Measurements from ENCODE around the gene BTNL9.
"Not testable (repeated sequence)": the region's sequence is repeated elsewhere in the genome, so short reads cannot be mapped to it uniquely, and the experiment has no call there.

BTNL9 gene
- 0 to 0.19 (median 0) reads per million in 3 donors for total RNA-seq

DNA sequence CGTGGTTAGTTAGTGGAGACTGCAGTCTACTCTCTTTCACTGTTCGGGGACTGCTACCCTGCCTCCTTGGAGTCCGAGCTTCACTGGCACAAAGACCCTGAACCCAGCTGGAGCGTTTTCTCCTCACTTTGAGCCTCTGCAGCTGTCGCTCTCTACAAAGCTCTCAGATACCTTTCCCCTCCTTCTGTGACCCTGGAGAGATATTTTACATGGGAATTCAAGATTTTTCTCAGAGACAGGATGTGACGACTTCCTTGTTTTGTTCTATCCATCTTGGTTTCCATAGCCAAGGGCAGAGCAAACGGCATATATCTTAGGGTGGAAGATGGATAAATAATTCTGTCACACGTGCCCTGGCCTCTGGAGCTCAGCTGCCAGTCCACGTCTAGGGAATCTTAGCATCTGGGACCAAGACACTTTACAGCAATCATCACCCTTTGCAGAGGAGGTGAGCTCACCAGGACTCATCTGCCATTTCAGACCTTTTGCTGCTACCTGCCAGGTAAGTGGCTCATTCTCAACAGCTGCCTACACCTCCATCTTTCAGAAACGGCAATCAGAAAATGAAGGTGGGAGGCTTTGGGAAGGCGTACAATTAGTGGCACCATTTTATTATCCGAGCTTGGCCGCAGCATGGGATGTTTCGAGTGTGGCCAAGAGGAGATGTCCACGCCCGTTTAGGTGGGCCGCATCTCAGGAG is at the start of gene BTNL9:
TSS of gene BTNL9 (plus strand) at position 336 of the 700 bp plus-strand sequence. CDS start 5,224 bp downstream, outside the sequence.
- H3K27ac ChIP-seq (ENCODE audit: insufficient read depth, low read length, poor library complexity, severe bottlenecking), result no peak within 1 kb of the TSS
- no peaks in the 10 kb centered on the region for H3K9me3 ChIP-seq (ENCODE audit: control insufficient read depth, low read length)
- H3K27me3 ChIP-seq (replicated peaks; ENCODE audit: control insufficient read depth, insufficient read depth, low read length, poor library complexity, severe bottlenecking), result no peaks in the 10 kb centered on the region
- no peak for DNase-seq
- H3K4me1 ChIP-seq (ENCODE audit: control insufficient read depth, insufficient read depth, low read length, poor library complexity, severe bottlenecking), result no peaks in the 10 kb centered on the region
- H3K36me3 ChIP-seq (ENCODE audit: control insufficient read depth, insufficient read depth, low read length), result no peaks in the 10 kb centered on the region
- H3K4me3 ChIP-seq (ENCODE audit: insufficient read depth, low read depth, low read length, poor library complexity, severe bottlenecking), result no peak within 1 kb of the TSS

DNA sequence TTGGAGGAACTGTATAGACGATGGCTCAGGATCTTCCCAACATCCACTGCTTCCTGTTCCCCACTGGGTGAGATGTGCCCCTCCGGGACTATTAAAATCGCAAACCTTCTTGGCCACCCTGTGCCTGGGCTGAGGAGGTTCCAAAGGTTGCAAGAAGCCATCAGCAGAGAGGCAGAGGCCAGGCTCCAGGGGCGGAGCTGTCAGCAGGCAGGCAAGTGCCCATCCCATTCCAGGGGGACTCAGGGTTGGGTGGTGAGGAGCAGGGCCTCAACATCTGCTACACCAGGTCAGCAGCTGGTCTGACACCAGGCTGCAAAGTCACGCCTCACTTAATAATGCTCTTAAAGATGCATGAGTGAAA is 49.2 kb upstream of the BTNL9 start:
- no peaks in the 10 kb centered on the region for H3K27me3 ChIP-seq (replicated peaks; ENCODE audit: control insufficient read depth, insufficient read depth, low read length, poor library complexity, severe bottlenecking)
- DNase-seq, result no peak
- no peaks in the 10 kb centered on the region for H3K4me1 ChIP-seq (ENCODE audit: control insufficient read depth, insufficient read depth, low read length, poor library complexity, severe bottlenecking)
- no peak overlapping the region for H3K27ac ChIP-seq (ENCODE audit: insufficient read depth, low read length, poor library complexity, severe bottlenecking)
- no peak overlapping the region for H3K4me3 ChIP-seq (ENCODE audit: insufficient read depth, low read depth, low read length, poor library complexity, severe bottlenecking)
- H3K9me3 ChIP-seq (ENCODE audit: control insufficient read depth, low read length), result no peaks in the 10 kb centered on the region
- H3K36me3 ChIP-seq (ENCODE audit: control insufficient read depth, insufficient read depth, low read length), result no peaks in the 10 kb centered on the region

DNA sequence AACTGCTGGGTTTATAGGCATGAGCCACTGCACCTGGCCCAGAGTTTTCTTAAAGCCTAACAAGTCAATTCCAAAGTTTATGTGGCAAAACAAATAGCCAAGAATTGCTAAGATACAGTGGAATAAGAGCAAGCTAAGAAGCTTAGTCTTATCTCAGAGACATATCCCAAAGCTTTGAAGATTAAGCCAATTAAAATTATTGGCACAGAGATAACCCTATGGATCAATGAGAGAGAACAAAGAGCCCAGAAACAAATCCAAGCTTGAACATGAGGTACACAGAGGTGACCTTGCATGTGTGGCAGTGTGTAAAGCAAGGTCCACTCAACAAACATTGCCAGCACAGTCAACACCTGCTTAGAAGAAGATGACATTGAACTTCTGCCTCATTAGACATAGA is 38.1 kb upstream of the BTNL9 start:
- H3K27ac ChIP-seq (ENCODE audit: insufficient read depth, low read length, poor library complexity, severe bottlenecking), result no peak overlapping the region
- H3K4me1 ChIP-seq (ENCODE audit: control insufficient read depth, insufficient read depth, low read length, poor library complexity, severe bottlenecking), result no peaks in the 10 kb centered on the region

DNA sequence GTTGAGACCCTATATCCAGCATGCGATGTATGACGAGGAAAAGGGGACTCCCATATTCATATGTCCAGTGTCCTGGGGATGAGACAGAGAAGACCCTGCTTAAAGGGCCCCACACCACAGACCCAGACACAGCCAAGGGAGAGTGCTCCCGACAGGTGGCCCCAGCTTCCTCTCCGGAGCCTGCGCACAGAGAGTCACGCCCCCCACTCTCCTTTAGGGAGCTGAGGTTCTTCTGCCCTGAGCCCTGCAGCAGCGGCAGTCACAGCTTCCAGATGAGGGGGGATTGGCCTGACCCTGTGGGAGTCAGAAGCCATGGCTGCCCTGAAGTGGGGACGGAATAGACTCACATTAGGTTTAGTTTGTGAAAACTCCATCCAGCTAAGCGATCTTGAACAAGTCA is 34.3 kb upstream of the BTNL9 start:
- H3K4me1 ChIP-seq (ENCODE audit: control insufficient read depth, insufficient read depth, low read length, poor library complexity, severe bottlenecking), result no peaks in the 10 kb centered on the region
- no peak for DNase-seq
- no peak overlapping the region for H3K4me3 ChIP-seq (ENCODE audit: insufficient read depth, low read depth, low read length, poor library complexity, severe bottlenecking)

More for the DNA sequence above, 38.1 kb upstream of the BTNL9 start:
- Histone ChIP-seq H3K4me3 (ENCODE audit: insufficient read depth, low read depth, low read length, poor library complexity, severe bottlenecking) (no peak overlapping the region), H3K36me3 (ENCODE audit: control insufficient read depth, insufficient read depth, low read length) (no peaks in the 10 kb centered on the region), H3K9me3 (ENCODE audit: control insufficient read depth, low read length) (no peaks in the 10 kb centered on the region), H3K27me3 (replicated peaks; ENCODE audit: control insufficient read depth, insufficient read depth, low read length, poor library complexity, severe bottlenecking) (no peaks in the 10 kb centered on the region)
- no peak for DNase-seq

DNA sequence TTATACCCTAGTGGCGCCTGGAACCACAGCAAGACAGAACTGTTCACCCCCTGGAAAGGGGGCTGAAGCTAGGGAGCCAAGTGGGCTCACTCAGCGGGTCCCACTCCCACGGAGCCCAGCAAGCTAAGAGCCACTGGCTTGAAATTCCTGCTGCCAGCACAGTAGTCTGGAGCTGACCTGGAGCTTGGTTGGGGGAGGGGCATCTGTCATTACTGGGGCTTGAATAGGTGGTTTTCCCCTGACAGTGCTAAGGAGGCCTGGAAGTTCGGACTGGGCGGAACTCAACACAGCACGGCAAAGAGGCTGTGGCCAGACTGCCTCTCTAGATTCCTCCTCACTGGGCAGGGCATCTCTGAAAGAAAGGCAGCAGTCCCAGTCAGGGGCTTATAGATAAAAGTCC is 31.9 kb upstream of the BTNL9 start:
- DNase-seq, result no peak
- no peaks in the 10 kb centered on the region for H3K9me3 ChIP-seq (ENCODE audit: control insufficient read depth, low read length)
- H3K27me3 ChIP-seq (replicated peaks; ENCODE audit: control insufficient read depth, insufficient read depth, low read length, poor library complexity, severe bottlenecking), result no peaks in the 10 kb centered on the region
- no peak overlapping the region for H3K4me3 ChIP-seq (ENCODE audit: insufficient read depth, low read depth, low read length, poor library complexity, severe bottlenecking)
- no peaks in the 10 kb centered on the region for H3K36me3 ChIP-seq (ENCODE audit: control insufficient read depth, insufficient read depth, low read length)
- no peak overlapping the region for H3K27ac ChIP-seq (ENCODE audit: insufficient read depth, low read length, poor library complexity, severe bottlenecking)
- no peaks in the 10 kb centered on the region for H3K4me1 ChIP-seq (ENCODE audit: control insufficient read depth, insufficient read depth, low read length, poor library complexity, severe bottlenecking)

More for the DNA sequence above, 34.3 kb upstream of the BTNL9 start:
- Histone ChIP-seq H3K36me3 (ENCODE audit: control insufficient read depth, insufficient read depth, low read length) (no peaks in the 10 kb centered on the region), H3K9me3 (ENCODE audit: control insufficient read depth, low read length) (no peaks in the 10 kb centered on the region), H3K27ac (ENCODE audit: insufficient read depth, low read length, poor library complexity, severe bottlenecking) (no peak overlapping the region), H3K27me3 (replicated peaks; ENCODE audit: control insufficient read depth, insufficient read depth, low read length, poor library complexity, severe bottlenecking) (no peaks in the 10 kb centered on the region)

DNA sequence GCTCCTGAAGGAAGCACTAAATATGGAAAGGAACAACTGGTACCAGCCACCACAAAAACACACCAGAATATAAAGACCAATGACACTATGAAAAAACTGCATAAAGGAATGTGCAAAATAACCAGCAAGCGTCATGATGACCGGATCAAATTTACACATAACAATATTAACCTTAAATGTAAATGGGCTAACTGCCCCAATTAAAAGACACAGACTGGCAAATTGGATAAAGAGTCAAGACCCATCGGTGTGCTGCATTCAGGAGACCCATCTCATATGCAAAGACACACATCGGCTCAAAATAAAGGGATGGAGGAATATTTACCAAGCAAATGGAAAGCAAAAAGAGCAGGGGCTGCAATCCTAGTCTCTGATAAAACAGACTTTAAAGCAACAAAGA is 30.0 kb upstream of the BTNL9 start:
- H3K9me3 ChIP-seq (ENCODE audit: control insufficient read depth, low read length); H3K4me3 ChIP-seq (ENCODE audit: insufficient read depth, low read depth, low read length, poor library complexity, severe bottlenecking); H3K27me3 ChIP-seq (replicated peaks; ENCODE audit: control insufficient read depth, insufficient read depth, low read length, poor library complexity, severe bottlenecking); DNase-seq; H3K36me3 ChIP-seq (ENCODE audit: control insufficient read depth, insufficient read depth, low read length); H3K4me1 ChIP-seq (ENCODE audit: control insufficient read depth, insufficient read depth, low read length, poor library complexity, severe bottlenecking); H3K27ac ChIP-seq (ENCODE audit: insufficient read depth, low read length, poor library complexity, severe bottlenecking): not testable (repeated sequence)

DNA sequence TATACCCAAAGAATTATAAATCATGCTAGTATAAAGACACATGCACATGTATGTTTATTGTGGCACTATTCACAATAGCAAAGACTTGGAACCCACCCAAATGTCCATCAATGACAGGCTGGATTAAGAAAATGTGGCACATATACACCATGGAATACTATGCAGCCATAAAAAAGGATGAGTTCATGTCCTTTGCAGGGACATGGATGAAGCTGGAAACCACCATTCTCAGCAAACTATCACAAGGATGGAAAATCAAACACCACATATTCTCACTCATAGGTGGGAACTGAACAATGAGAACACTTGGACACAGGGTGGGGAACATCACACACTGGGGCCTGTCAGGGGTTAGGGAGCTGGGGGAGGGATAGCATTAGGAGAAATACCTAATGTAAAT is 25.4 kb upstream of the BTNL9 start:
- not testable (repeated sequence) for H3K36me3 ChIP-seq (ENCODE audit: control insufficient read depth, insufficient read depth, low read length); H3K9me3 ChIP-seq (ENCODE audit: control insufficient read depth, low read length)

DNA sequence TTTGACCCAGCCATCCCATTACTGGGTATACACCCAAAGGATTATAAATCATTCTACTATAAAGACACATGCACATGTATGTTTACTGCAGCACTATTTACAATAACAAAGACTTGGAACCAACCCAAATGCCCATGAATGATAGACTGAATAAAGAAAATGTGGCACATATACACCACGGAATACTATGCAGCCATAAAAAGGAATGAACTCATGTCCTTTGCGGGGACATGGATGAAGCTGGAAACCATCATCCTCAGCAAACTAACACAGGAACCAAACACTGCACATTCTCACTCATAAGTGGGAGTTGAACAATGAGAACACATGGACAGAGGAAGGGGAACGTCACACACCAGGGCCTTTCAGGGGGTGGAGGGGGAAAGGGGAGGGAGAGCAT is 22.6 kb upstream of the BTNL9 start:
- H3K4me3 ChIP-seq (ENCODE audit: insufficient read depth, low read depth, low read length, poor library complexity, severe bottlenecking); H3K9me3 ChIP-seq (ENCODE audit: control insufficient read depth, low read length); H3K36me3 ChIP-seq (ENCODE audit: control insufficient read depth, insufficient read depth, low read length); H3K27me3 ChIP-seq (replicated peaks; ENCODE audit: control insufficient read depth, insufficient read depth, low read length, poor library complexity, severe bottlenecking); DNase-seq; H3K27ac ChIP-seq (ENCODE audit: insufficient read depth, low read length, poor library complexity, severe bottlenecking); H3K4me1 ChIP-seq (ENCODE audit: control insufficient read depth, insufficient read depth, low read length, poor library complexity, severe bottlenecking): not testable (repeated sequence)

More for the DNA sequence above, 25.4 kb upstream of the BTNL9 start:
- H3K4me1 ChIP-seq (ENCODE audit: control insufficient read depth, insufficient read depth, low read length, poor library complexity, severe bottlenecking); H3K27ac ChIP-seq (ENCODE audit: insufficient read depth, low read length, poor library complexity, severe bottlenecking); H3K4me3 ChIP-seq (ENCODE audit: insufficient read depth, low read depth, low read length, poor library complexity, severe bottlenecking); H3K27me3 ChIP-seq (replicated peaks; ENCODE audit: control insufficient read depth, insufficient read depth, low read length, poor library complexity, severe bottlenecking); DNase-seq: not testable (repeated sequence)

DNA sequence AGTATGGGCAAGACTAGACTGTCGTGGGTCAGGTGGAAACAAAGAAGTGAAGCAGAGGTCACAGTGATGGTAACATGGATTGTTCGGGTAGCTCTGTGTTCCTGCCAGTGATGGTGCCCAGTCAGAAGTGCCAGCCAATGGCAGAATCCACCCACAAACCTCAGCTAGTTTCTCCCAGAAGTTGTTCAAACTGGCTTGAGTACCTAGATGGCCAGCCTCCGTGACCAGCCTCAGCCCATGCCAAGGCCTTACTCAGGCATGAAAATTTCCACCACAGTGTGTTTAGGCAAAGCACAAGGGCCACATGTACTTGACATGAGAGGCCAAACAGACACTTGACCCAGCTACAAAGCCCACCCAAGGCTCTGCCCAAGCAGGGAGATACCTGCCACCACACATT is 19.4 kb upstream of the BTNL9 start:
- DNase-seq, result no peak
- H3K36me3 ChIP-seq (ENCODE audit: control insufficient read depth, insufficient read depth, low read length), result no peaks in the 10 kb centered on the region
- H3K27me3 ChIP-seq (replicated peaks; ENCODE audit: control insufficient read depth, insufficient read depth, low read length, poor library complexity, severe bottlenecking), result peaks cover 2% of the 10 kb centered on the region
- H3K4me1 ChIP-seq (ENCODE audit: control insufficient read depth, insufficient read depth, low read length, poor library complexity, severe bottlenecking), result no peaks in the 10 kb centered on the region
- no peak overlapping the region for H3K4me3 ChIP-seq (ENCODE audit: insufficient read depth, low read depth, low read length, poor library complexity, severe bottlenecking)
- no peaks in the 10 kb centered on the region for H3K9me3 ChIP-seq (ENCODE audit: control insufficient read depth, low read length)
- no peak overlapping the region for H3K27ac ChIP-seq (ENCODE audit: insufficient read depth, low read length, poor library complexity, severe bottlenecking)

DNA sequence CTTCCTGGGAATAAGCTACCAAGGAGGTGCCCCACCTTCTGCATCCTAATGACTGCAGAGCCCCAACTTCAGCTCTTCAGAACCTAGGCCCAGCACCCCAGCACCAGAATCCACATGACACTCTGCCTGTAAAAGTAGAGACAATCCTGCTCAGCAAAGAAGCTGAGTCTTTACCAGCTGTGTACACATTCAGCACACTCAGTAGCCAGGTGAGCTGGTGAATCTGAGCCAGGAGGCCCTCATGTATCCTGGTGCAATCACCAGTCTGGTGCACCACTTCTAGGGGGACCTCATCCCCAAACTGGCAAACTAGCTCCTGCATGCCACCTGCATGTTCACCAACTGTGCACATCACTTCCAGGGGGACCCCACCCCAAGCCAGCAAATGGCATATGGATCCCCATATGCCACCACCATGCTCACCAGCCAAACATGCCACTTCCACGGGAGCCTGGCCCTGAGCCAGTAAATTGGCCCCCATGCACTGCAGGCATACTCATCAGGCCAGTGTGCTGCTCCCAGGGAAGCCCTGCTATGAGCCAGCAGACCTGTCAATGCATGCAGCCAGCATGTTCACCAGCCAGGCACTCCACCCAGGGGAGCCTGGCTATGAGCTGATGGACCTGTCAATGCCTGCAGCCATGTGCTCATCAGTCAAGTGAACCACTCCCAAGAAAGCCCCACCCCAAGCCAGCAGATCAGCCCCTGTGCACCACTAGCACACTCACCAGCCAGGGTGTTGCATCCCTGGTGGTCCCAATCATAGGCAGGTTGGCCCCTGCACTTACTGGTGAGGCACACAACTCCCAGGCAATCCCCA is 15.6 kb upstream of the BTNL9 start:
- Histone ChIP-seq H3K4me1 (ENCODE audit: control insufficient read depth, insufficient read depth, low read length, poor library complexity, severe bottlenecking) (no peaks in the 10 kb centered on the region), H3K27me3 (replicated peaks; ENCODE audit: control insufficient read depth, insufficient read depth, low read length, poor library complexity, severe bottlenecking) (peaks cover 2% of the 10 kb centered on the region), H3K9me3 (ENCODE audit: control insufficient read depth, low read length) (no peaks in the 10 kb centered on the region), H3K4me3 (ENCODE audit: insufficient read depth, low read depth, low read length, poor library complexity, severe bottlenecking) (no peak overlapping the region), H3K36me3 (ENCODE audit: control insufficient read depth, insufficient read depth, low read length) (no peaks in the 10 kb centered on the region), H3K27ac (ENCODE audit: insufficient read depth, low read length, poor library complexity, severe bottlenecking) (no peak overlapping the region)
- DNase-seq, result no peak
